ENCODE measurements around the gene TRMT1. TPM values are rescaled to one million over a fixed set of nuclear protein-coding genes. Genes with fewer than 3 reads are reported as not detected.
A peak's percentile ranks its signal among the peaks of the same experiment; 100 is the strongest.

TRMT1 gene
- total RNA-seq, 1 donor from 2014 or later: 39.2 TPM

- DNase-seq (ENCODE audit: low read depth, low spot score): peak; percentile 88
Observed at GRCh38 chr19:13102666-13103580, 13.6 kb downstream of the TRMT1 start, which contains the start of gene LYL1. LYL1 (minus strand) TSS chr19:13102858; CDS start chr19:13101171, 1,687 bp downstream.

GRCh38 chr19:13102416-13102665 is 14.2 kb downstream of the TRMT1 start:
- DNase-seq (ENCODE audit: low read depth, low spot score): no peak

GRCh38 chr19:13101590-13102415 is 14.7 kb downstream of the TRMT1 start:
- no peak for DNase-seq (ENCODE audit: low read depth, low spot score)

GRCh38 chr19:13100841-13101589 is 15.5 kb downstream of the TRMT1 start:
- no peak for DNase-seq (ENCODE audit: low read depth, low spot score)

GRCh38 chr19:13100031-13100588 is 16.4 kb downstream of the TRMT1 start:
- DNase-seq (ENCODE audit: low read depth, low spot score): no peak

GRCh38 chr19:13099073-13099999 is 17.2 kb downstream of the TRMT1 start:
- DNase-seq (ENCODE audit: low read depth, low spot score): no peak

- no peak for DNase-seq (ENCODE audit: low read depth, low spot score)
Observed at GRCh38 chr19:13098277-13099072, 18.1 kb downstream of the TRMT1 start.

- no peak for DNase-seq (ENCODE audit: low read depth, low spot score)
Observed at GRCh38 chr19:13097463-13098258, 18.9 kb downstream of the TRMT1 start.

GRCh38 chr19:13097033-13097462 is 19.5 kb downstream of the TRMT1 start:
- no peak for DNase-seq (ENCODE audit: low read depth, low spot score)

- no peak for DNase-seq (ENCODE audit: low read depth, low spot score)
Observed at GRCh38 chr19:13095934-13096927, 20.3 kb downstream of the TRMT1 start.

GRCh38 chr19:13095393-13095784 is 21.2 kb downstream of the TRMT1 start:
- no peak for DNase-seq (ENCODE audit: low read depth, low spot score)

- DNase-seq (ENCODE audit: low read depth, low spot score): no peak
Observed at GRCh38 chr19:13094771-13095392, 21.7 kb downstream of the TRMT1 start.

GRCh38 chr19:13094106-13094504 is 22.4 kb downstream of the TRMT1 start:
- no peak for DNase-seq (ENCODE audit: low read depth, low spot score)

GRCh38 chr19:13093407-13094105 is 23.0 kb downstream of the TRMT1 start:
- no peak for DNase-seq (ENCODE audit: low read depth, low spot score)

- DNase-seq (ENCODE audit: low read depth, low spot score): no peak
Observed at GRCh38 chr19:13092606-13093235, 23.8 kb downstream of the TRMT1 start.

- no peak for DNase-seq (ENCODE audit: low read depth, low spot score)
Observed at GRCh38 chr19:13092158-13092543, 24.4 kb downstream of the TRMT1 start.

All from pulmonary artery endothelial cell (primary cell).